Stimulated activated CD4-positive, alpha-beta T cell treated with anti-CD3 and anti-CD28 coated beads, Interleukin-12 subunit alpha, Interleukin-12 subunit beta, amount 100 ng/mL, for 4 hours (primary cell): ENCODE data around the gene TMEFF2.

Experiments
- DNase-seq: peaks from one replicate; pipeline ENCODE4 v3.0.0-alpha.2; 2020

TMEFF2 gene

DNA sequence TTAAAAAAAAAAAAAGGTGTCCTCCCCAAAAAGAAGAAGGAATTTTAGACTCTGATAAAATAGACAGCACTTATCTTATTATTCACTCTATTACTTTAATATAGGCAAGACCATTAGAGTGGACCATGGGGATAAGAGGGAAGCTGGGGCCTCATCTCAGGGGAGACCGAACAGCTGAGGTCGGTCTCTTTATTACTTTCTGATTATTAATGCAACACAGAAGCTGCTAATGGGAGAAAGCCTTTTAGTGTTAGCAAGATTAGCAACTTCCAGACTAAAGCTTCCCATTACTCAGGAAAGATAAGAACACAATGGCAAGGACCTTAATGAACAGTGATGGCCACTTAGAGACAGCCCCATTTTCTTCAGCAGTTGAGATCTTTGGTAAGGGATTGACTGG, 135.5 kb downstream of the TMEFF2 start:
- DNase-seq = no peak

- DNase-seq = no peak
Observed at GRCh38 chr2:192053921-192054320, 140.8 kb downstream of the TMEFF2 start.

DNA sequence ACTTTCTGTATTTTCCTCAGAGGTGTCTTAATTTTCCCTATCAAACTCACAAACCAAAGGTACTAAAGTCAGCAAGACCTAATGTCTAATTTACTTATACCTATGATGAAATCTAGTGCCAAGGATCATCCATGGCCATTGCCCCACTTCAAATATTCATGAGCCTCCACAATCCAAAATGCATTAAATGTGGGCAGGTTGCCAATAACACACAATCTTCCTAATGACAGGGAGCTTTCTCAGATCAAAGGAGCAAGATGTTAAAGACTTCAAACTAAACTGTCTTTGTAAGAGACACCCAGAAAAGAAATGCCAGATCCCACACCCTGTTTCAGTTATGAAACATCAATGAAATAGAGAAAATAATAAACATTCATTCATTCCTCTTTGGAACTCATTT, 143.2 kb downstream of the TMEFF2 start:
- DNase-seq = no peak

DNA sequence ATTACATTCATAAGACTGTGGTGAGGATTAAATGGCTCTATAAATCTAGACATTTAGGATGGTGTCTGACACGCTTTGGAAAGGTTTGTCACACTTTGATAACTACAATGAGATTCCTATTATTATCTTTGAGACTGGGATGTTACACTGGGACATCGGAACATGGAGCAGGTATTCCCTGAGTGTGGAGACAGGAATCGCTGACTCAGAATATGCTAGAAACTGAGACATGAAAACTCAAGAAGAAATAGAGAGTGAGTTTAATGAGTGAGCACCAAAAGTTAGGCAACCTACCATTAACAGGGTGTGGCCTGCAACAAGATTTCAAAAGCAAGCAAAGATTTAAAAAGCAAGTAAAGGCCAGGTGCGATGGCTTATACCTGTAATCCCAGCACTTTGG, 145.4 kb downstream of the TMEFF2 start:
- DNase-seq = no peak

- no peak for DNase-seq
Observed at GRCh38 chr2:192047315-192048107, 147.2 kb downstream of the TMEFF2 start.

DNA sequence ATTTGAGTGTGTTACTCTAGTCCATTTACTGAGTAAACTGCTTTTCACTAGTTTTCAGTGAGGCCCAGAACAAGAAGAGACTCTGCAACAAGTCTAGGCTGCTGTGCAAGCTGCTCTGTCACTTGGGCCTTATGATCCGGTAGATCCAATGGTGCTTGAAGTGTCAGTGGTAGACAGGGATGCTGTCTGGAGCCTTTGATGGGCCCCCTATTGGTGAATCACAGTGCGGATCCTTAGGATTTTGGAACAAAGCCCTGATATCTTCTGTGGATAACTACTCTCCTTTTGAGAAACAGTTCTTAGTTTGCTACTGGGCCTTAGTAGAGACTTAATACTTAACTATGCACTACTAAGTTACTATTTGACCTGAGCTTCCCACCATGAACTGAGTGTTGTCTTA, 150.2 kb downstream of the TMEFF2 start:
- DNase-seq = no peak

GRCh38 chr2:192043216-192043870, 151.4 kb downstream of the TMEFF2 start:
- no peak for DNase-seq

DNA sequence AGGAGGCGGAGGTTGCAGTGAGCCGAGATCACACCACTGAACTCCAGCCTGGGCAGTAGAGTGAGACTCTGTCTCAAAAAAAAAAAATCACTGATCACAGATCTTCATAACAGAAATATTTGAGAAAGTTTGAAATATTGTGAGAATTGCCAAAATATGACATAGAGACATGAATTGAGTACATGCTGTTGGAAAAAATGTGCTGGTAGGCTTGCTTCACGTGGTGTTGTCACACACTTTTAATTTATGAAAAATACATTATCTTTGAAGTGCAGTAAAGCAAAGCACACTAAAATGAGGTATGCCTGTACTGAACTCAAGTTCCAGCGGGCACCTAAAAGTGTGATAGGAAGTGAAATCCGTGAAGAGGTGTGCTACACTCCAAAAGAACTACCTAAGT, 152.6 kb downstream of the TMEFF2 start:
- no peak for DNase-seq

DNA sequence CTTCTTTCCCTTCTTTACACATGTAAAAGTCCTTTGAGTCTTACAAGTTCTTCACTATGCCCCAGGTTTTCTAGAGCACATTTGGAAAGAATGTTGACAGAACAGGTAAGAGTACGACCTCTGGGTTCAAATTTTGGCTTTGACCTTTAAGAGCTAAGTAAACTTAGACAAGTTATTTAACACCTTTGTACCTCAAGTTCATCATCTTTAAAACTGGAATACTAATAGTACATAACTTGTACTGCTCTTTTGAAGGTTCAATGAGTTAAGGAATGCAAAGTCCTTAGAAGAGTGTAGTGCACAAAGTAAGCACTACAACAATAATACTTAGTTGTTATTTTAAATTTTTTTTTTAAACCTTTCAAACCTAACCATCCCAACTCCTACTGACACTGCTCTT, 156.6 kb downstream of the TMEFF2 start:
- DNase-seq = no peak

GRCh38 chr2:192035731-192036442, 158.8 kb downstream of the TMEFF2 start:
- no peak for DNase-seq

DNA sequence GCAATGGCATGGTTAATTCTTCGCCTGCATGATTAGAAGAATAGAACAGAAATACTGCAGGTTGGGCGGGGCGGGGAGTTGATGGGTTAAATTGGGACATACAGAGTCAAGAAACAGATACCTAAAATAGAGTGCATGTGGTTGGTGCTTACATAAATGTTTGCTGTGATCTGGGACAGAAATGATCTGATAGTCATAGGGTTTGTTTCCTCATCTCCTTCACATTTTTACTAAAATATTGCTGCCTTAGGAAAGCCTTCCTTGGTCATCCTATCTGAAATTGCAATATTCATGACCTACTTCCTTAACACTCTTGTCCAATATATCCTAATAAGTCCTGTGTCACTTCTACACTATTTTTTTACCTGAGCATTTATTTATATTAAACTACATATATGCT, 163.9 kb downstream of the TMEFF2 start:
- no peak for DNase-seq

DNA sequence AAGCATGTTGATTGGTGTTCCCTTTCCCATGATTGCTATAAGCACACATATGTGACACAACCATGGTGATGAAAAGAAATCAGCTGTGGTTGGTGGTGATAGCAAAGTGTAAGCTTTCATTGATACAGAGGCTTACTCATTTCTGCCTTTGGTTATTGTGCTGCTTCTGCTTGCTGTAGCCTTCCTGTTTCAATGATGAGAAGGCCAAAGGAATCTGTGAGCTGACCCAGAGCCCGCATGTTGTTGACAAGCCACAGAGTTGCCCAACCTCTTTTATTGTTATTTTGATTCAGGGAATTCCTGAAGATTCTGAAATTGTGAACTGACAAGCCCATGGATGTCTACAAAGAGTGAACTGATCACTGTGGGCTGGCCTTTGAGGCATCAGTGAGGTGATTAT, 164.4 kb downstream of the TMEFF2 start:
- DNase-seq = no peak

- DNase-seq = no peak
Observed at GRCh38 chr2:192029089-192029488, 165.6 kb downstream of the TMEFF2 start.

- DNase-seq = no peak
Observed at GRCh38 chr2:192026825-192027120, 168.0 kb downstream of the TMEFF2 start.

DNA sequence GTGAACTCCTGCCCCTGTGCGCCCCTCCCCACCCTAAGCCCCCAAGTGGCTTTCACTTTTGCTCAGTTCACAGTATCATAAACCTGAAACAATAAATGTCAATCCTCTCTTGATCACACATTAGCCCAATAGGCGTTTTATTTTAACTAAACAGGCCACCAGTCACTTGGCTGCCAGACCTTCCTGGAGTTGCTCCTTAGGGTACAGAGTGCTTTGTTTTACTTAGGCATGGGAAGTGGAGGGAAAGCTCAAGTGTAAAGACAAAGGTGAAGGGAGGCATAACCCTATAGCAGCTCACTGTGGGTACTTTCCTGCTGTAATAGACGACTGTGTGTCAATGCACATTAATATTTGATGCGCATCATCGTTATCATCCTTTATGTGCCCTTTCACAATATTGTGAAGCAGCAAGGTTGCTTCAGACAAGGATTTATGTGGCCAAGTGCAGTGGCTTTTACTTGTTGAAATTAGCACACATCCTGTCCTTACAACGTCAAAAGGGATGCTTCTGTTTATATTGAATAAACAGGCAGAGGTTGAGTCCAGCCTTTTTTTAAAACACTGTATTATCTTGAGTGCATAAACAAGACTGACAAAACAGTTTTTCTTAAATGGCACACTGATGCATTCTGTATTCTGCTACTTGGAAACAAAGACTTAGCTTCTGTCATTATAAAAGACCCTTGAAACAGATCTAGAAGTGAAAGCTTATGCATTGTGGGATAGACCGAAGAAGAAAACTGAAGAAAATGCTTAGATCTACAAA, 168.5 kb downstream of the TMEFF2 start:
- DNase-seq = no peak

GRCh38 chr2:192025637-192026036, 169.1 kb downstream of the TMEFF2 start:
- no peak for DNase-seq

GRCh38 chr2:192023006-192023405, 171.7 kb downstream of the TMEFF2 start:
- no peak for DNase-seq

GRCh38 chr2:192017844-192018243, 176.9 kb downstream of the TMEFF2 start:
- DNase-seq = no peak

DNA sequence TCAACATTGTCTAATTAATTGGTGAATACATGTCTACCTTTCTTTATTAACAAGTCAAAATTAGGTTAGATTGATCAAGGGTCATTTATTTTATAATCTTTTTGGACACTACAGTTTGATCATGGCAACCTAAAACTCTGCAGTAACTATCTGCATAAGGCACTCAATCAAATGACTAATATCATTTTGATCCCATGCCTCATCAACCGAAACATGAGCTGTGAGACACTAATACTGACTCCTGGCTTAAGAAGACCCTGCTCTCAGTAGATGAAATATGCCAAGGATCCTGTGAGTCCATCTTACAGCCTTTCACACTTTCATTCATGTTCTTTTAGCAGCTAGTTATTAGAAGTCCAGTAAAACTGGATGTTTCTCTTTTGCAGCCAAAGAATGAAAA, 178.5 kb downstream of the TMEFF2 start:
- DNase-seq = no peak

- no peak for DNase-seq
Observed at GRCh38 chr2:192013211-192013610, 181.5 kb downstream of the TMEFF2 start.

DNA sequence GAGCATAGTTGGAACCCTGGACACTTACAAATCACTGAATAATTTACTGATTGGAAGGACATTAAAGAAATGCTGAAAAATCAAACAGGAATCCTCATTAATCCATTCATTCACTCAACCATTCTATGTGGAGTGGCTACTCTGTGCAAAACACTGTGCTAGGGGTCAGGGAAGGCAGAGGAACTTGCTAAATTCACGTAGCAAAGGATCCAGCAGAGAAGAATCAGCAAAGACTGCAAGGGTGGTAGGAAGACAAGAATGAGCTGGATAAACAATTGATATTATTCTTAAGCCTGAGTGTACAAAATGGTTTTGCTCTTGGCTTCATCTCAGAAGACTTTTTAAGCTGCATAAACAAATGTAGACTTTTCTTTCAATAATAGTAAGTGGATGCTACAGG, 183.5 kb downstream of the TMEFF2 start:
- no peak for DNase-seq

- DNase-seq = no peak
Observed at GRCh38 chr2:192010073-192010472, 184.7 kb downstream of the TMEFF2 start.

DNA sequence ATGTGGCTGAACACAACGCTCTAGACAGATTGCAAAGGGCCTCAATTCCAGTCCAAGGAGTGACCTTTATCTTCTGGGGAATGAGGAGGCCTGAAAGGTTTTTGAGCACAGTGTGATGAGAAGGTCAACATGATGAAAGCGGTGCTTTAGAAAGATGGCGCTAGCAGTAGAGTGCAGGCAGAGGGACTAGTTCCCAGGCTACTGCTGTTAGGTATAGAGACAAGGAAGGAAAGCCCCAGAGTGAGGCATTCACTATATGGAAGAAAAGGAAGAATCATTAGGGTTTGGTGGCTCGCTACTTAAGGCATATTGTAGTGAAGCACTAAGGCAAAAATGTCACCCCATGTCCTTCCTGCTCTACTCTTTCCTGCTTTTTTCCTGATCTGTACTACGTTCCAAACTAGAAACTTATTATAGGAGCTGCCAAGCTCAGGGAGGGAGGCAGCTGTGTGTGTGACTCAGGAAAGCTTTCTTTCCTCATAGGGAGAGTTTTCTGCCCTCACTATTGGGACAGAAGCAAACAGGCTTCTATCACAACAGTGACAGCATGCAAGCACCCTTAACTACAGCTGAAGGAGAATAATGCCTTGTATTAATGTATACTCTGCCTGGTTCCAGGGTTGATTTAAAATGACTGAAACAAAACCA, 187.0 kb downstream of the TMEFF2 start:
- no peak for DNase-seq
